ENCODE measurements around the gene TOR1B. TPM values are rescaled to one million over a fixed set of nuclear protein-coding genes. Genes with fewer than 3 reads are reported as not detected.

Gene TOR1B
- total RNA-seq, 4 donors from 2014 or later = 19.2 to 41.2 (median 23.0) TPM

DNA sequence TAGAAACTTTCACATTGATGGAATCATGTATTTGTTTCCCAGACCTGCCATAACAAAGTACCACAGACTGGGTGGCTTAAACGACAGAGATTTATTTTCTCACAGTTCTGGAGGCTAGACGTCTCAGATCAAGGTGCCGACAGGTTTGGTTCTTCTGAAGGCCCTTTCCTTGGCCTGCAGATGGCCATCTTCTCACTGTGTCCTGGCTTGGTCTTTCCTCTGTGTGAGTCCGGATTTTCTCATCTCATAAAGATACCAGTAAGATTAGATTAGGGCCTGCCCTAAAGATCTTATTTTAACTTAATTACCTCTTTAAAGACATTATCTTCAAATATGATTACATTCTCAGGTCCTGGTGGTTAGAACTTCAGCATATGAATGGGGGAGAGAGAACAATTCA lies 38.1 kb downstream of the TOR1B start:
- Histone ChIP-seq H3K4me3 (no peak overlapping the region), H3K27ac (no peak overlapping the region), H3K36me3 (peaks cover 0 to 7% (median 0%) of the 10 kb centered on the region in 3 donors), H3K4me1 (peaks cover 0 to 36% (median 15%) of the 10 kb centered on the region in 4 donors), H3K9me3 (no peaks in the 10 kb centered on the region), H3K27me3 (no peaks in the 10 kb centered on the region)
- TF ChIP-seq, protein P1, sequence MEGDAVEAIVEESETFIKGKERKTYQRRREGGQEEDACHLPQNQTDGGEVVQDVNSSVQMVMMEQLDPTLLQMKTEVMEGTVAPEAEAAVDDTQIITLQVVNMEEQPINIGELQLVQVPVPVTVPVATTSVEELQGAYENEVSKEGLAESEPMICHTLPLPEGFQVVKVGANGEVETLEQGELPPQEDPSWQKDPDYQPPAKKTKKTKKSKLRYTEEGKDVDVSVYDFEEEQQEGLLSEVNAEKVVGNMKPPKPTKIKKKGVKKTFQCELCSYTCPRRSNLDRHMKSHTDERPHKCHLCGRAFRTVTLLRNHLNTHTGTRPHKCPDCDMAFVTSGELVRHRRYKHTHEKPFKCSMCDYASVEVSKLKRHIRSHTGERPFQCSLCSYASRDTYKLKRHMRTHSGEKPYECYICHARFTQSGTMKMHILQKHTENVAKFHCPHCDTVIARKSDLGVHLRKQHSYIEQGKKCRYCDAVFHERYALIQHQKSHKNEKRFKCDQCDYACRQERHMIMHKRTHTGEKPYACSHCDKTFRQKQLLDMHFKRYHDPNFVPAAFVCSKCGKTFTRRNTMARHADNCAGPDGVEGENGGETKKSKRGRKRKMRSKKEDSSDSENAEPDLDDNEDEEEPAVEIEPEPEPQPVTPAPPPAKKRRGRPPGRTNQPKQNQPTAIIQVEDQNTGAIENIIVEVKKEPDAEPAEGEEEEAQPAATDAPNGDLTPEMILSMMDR (IDR thresholded peaks at IDR 0.05) = no peak
- no peak for DNase-seq (ENCODE audit: low spot score in 2 of 2)
- WGBS, 2 donors = 65 to 68% methylated on average over 4 of the region's 4 CpGs

DNA sequence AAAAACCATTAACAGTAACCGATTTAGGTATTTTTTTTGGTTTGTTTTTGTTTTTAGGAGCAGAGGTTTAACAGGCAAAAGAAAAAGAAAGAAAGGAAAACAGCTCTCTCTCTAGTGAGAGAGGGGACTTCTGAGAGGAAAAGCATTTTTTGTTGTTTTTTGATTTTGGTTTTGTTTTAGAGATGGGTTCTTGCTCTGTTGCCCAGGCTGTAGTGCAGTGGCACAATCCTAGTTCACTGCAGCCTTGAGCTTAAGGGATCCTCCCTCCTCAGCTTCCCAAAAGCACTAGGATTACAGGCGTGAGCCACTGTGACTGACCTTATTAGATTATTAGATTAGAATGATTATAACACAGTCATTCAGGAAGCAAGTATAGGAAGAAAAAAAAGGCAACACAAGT lies 42.4 kb downstream of the TOR1B start:
- H3K9me3 ChIP-seq = no peaks in the 10 kb centered on the region
- H3K4me3 ChIP-seq = no peak overlapping the region
- TF ChIP-seq, protein P1 (IDR thresholded peaks at IDR 0.05) = no peak
- TF ChIP-seq POLR2A (IDR thresholded peaks at IDR 0.05) (no peak), EP300 (IDR thresholded peaks at IDR 0.05) (no peak)
- WGBS, 2 donors = 56 to 65% methylated on average over 2 of the region's 2 CpGs
- no peak overlapping the region for H3K27ac ChIP-seq
- no peak for DNase-seq (ENCODE audit: low spot score in 2 of 2)
- peaks cover 0 to 7% (median 0%) of the 10 kb centered on the region in 4 donors for H3K4me1 ChIP-seq
- no peaks in the 10 kb centered on the region for H3K27me3 ChIP-seq
- peaks cover 0 to 22% (median 0%) of the 10 kb centered on the region in 3 donors for H3K36me3 ChIP-seq

DNA sequence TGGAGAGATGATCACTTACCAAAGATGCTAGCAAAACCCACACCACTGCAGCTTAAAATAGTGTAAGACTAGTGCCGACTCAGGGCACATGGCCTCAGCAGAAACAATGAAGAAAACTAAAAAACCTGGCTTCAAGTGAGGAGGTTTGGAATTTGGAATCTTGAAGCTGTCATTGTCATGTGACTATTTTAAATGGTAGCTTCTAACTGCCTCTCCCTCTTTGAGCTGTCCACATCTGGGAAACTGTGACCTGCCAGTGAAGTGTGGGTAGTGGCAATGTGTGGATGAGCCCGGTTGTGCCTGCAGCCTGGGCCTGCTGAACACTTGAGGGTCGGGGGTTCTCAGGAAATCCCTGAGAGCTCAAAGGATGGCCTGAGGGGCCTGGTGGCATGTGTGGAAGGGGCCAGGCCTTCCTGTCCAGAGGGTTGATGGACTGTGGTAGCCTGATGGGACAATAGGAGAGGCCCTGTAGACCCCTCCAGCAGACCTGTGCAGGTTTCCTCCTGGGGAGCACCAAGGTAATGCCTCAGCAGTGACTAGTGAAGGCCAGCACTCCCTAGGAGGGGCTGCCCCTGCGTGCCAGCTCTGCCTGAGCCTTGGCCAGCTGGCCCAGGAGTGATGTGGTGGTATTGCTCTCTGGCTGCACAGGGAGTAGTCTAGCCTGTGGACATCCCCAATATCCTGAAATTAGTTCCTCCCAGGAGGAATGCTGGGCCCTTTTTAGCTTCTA lies 45.9 kb downstream of the TOR1B start:
- H3K4me1 ChIP-seq = peaks cover 0 to 7% (median 0%) of the 10 kb centered on the region in 4 donors
- no peaks in the 10 kb centered on the region for H3K27me3 ChIP-seq
- WGBS, 2 donors = 65 to 72% methylated on average over 3 of the region's 4 CpGs
- TF ChIP-seq EP300 (IDR thresholded peaks at IDR 0.05) (no peak), POLR2A (IDR thresholded peaks at IDR 0.05) (no peak)
- TF ChIP-seq, protein P1 (IDR thresholded peaks at IDR 0.05) = no peak
- no peak overlapping the region for H3K4me3 ChIP-seq
- H3K27ac ChIP-seq = no peak overlapping the region
- no peaks in the 10 kb centered on the region for H3K9me3 ChIP-seq
- H3K36me3 ChIP-seq = peaks cover 0 to 50% (median 14%) of the 10 kb centered on the region in 3 donors
- no peak for DNase-seq (ENCODE audit: low spot score in 2 of 2)

DNA sequence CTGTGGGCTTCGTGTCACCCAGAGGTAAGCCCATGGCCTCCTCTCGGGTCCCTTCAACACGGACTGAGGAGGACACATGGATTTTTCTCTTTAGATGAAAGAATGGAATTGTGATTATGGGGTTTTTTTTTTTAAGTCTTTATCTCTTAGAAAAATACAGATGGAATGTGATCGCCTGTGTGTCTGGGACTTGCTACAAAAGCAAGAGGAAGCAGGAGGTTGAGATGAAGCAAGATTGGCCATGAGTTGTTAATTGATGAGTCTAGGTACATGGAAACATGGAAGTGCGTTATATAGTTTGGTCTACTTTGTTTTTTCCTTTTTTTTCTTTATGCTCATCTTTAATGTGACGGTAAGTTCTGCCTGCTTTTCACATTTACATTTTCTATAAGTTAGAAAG lies 46.9 kb downstream of the TOR1B start:
- no peaks in the 10 kb centered on the region for H3K9me3 ChIP-seq
- peaks cover 0 to 7% (median 0%) of the 10 kb centered on the region in 4 donors for H3K4me1 ChIP-seq
- no peak for DNase-seq (ENCODE audit: low spot score in 2 of 2)
- H3K4me3 ChIP-seq = no peak overlapping the region
- no peak overlapping the region for H3K27ac ChIP-seq
- H3K36me3 ChIP-seq = peaks cover 0 to 58% (median 14%) of the 10 kb centered on the region in 3 donors
- 74 to 82% methylated on average over 6 of the region's 6 CpGs for WGBS, 2 donors
- no peaks in the 10 kb centered on the region for H3K27me3 ChIP-seq
- TF ChIP-seq, protein P1 (IDR thresholded peaks at IDR 0.05) = no peak
- no peak for TF ChIP-seq POLR2A (IDR thresholded peaks at IDR 0.05)
- TF ChIP-seq EP300 (IDR thresholded peaks at IDR 0.05) = no peak

DNA sequence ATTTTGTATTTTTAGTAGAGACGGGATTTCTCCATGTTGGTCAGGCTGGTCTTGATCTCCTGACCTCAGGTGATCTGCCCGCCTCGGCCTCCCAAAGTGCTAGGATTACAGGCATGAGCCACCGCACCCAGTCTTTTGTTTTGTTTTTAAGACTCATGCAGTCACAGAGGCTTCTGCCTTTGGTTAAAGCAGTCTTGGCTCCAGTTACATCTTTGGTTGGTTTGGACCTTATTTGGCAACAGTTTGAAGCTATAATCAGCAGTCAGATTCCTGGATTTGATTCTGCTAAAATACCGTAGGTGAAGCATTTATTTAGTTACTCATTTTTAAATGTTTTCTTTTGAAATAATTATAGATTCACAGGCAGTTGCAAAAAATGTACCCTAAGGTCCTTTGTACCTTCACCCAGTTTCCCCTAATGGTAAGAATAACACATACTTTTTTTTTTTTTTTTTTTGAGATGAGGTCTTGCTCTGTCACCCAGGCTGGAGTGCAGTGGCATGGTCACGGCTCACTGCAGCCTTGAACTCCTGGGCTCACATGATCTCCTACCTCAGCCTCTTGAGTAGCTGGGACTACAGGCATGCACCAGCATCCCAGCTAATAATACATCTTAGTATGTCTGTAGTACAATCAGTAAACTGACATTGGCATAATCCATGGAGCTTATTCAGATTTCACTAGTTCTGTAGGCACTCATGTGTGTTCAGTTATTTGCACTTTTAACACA lies 48.0 kb downstream of the TOR1B start:
- peaks cover 0 to 68% (median 14%) of the 10 kb centered on the region in 3 donors for H3K36me3 ChIP-seq
- TF ChIP-seq POLR2A (IDR thresholded peaks at IDR 0.05) (no peak), EP300 (IDR thresholded peaks at IDR 0.05) (no peak)
- TF ChIP-seq, protein P1 (IDR thresholded peaks at IDR 0.05) = no peak
- no peak overlapping the region for H3K27ac ChIP-seq
- WGBS, 2 donors = 85 to 91% methylated on average over 6 of the region's 6 CpGs
- no peak overlapping the region for H3K4me3 ChIP-seq
- no peak for DNase-seq (ENCODE audit: low spot score in 2 of 2)
- no peaks in the 10 kb centered on the region for H3K27me3 ChIP-seq
- no peaks in the 10 kb centered on the region for H3K9me3 ChIP-seq
- peaks cover 0 to 11% (median 0%) of the 10 kb centered on the region in 4 donors for H3K4me1 ChIP-seq

Data from tibial nerve (tissue), 4 donors.